ENCODE results near the gene ATG10. TPM values are rescaled to one million over a fixed set of nuclear protein-coding genes. Genes with fewer than 3 reads are reported as not detected.

Gene ATG10
- total and polyA plus RNA-seq, 2 of the 8 experiments (the other 6 are each of a cell fraction or from before 2014, with no cell fraction given): 3.7 to 8.8 TPM

GRCh38 chr5:82291420-82291819 lies 319.6 kb downstream of the ATG10 start:
- no peaks in the 10 kb centered on the region for H3K36me3 ChIP-seq (ENCODE audit: control insufficient read depth in 2 of 4, insufficient read depth in 4 of 4, low read length in 3 of 4)
- H4K91ac ChIP-seq (replicated peaks; ENCODE audit: insufficient read length, low read length): no peak overlapping the region
- peaks cover 0 to 1% (median 0%) of the 10 kb centered on the region in 4 experiments; a peak in 4 of 7 replicates for H3K27me3 ChIP-seq (replicated peaks in 1 of 4; ENCODE audit: control insufficient read depth in 3 of 4, extremely low read depth in 1 of 4, insufficient read depth in 3 of 4, low read length in 3 of 4)
- no peak overlapping the region for H3K14ac ChIP-seq (ENCODE audit: insufficient read length)
- 0 out of 2 replicates have a peak, but pooled peaks cover 2% of the 10 kb centered on the region for H3K23me2 ChIP-seq (ENCODE audit: low read depth, low read length)
- H3K4me3 ChIP-seq (ENCODE audit: extremely low read depth in 1 of 4, insufficient read depth in 2 of 4, low read depth in 3 of 4, low read length in 4 of 4): no peak overlapping the region
- H3K9me3 ChIP-seq (ENCODE audit: insufficient read depth in 2 of 2, low read depth in 1 of 2, low read length in 1 of 2): no peaks in the 10 kb centered on the region
- no peak overlapping the region for H2AFZ ChIP-seq (ENCODE audit: low read length)
- no peaks in the 10 kb centered on the region for H4K20me1 ChIP-seq (replicated peaks in 1 of 2; ENCODE audit: control insufficient read depth in 1 of 2, insufficient read depth in 2 of 2, low read length in 2 of 2)
- no peak overlapping the region for H2BK20ac ChIP-seq (ENCODE audit: low read length)
- no peak overlapping the region for H4K5ac ChIP-seq (ENCODE audit: insufficient read length, low read depth, low read length)
- POLR2A ChIA-PET (ENCODE audit: partially characterized antibody): interaction anchor here (6.0 to 7.6 kb wide), 2 partner anchors 12 to 17 kb away, joined by 55 to 120 read pairs; partner anchors contain the start of gene RPS23
- no peak overlapping the region for H2BK15ac ChIP-seq (ENCODE audit: low read length)
- H3K23ac ChIP-seq (ENCODE audit: insufficient read length): no peak overlapping the region
- H3K18ac ChIP-seq (ENCODE audit: extremely low read depth, low read length): no peak overlapping the region
- WGBS, 2 experiments (ENCODE audit: extremely low coverage in 1 of 2, insufficient coverage in 1 of 2, insufficient read length in 1 of 2, insufficient replicate concordance in 2 of 2, low coverage in 1 of 2, low lambda C conversion rate in 2 of 2, missing lambda C conversion rate in 1 of 2): 84% methylated on average over 2 of the region's 2 CpGs; no CpG with 5 or more reads in 1 of the 2 experiments
- H3K4ac ChIP-seq (replicated peaks; ENCODE audit: insufficient read length, low read depth, low read length): no peak overlapping the region
- DNase-seq (ENCODE audit: low read depth in 1 of 2, low spot score in 2 of 2) (no peak), FAIRE-seq (no peak)
- CTCF ChIA-PET (ENCODE audit: partially characterized antibody): interaction anchor here (1.0 to 2.3 kb wide), 3 partner anchors 16 to 33 kb away, joined by 3 to 11 read pairs (median 4); no protein-coding TSS in a partner anchor
- H2BK12ac ChIP-seq (ENCODE audit: low read depth, low read length): no peak overlapping the region
- no peak overlapping the region for H3K27ac ChIP-seq (ENCODE audit: low read depth, low read length)
- no peak overlapping the region for H3K4me2 ChIP-seq (ENCODE audit: insufficient read depth in 1 of 2, low read depth in 2 of 2, low read length in 2 of 2)
- no peak overlapping the region for H3K56ac ChIP-seq (replicated peaks; ENCODE audit: insufficient read length, low read depth, low read length)
- no peaks in the 10 kb centered on the region; the same call in 1 of the 2 replicates for H3K79me1 ChIP-seq (ENCODE audit: low read depth, low read length)
- H3K9ac ChIP-seq (replicated peaks in 1 of 4; ENCODE audit: extremely low read depth in 1 of 4, low read depth in 3 of 4, low read length in 3 of 4): no peak overlapping the region; a peak in 1 of 7 replicates
- peaks cover 8 to 18% (median 12%) of the 10 kb centered on the region in 4 experiments; a peak in 6 of 7 replicates for H3K4me1 ChIP-seq (replicated peaks in 1 of 4; ENCODE audit: control insufficient read depth in 3 of 4, insufficient read depth in 4 of 4, low read length in 3 of 4)
- H2AK5ac ChIP-seq (ENCODE audit: low read depth, low read length): no peak overlapping the region
- no peak overlapping the region for H2BK5ac ChIP-seq (ENCODE audit: low read depth, low read length)
- H3K79me2 ChIP-seq (ENCODE audit: control insufficient read depth in 1 of 2, insufficient read depth in 2 of 2, low read length in 2 of 2): no peaks in the 10 kb centered on the region
- H4K8ac ChIP-seq (ENCODE audit: extremely low read depth, insufficient read depth, low read length): no peak overlapping the region
- no peak overlapping the region for H2BK120ac ChIP-seq (replicated peaks; ENCODE audit: low read depth, low read length)
- TF ChIP-seq POLR2AphosphoS5 (IDR thresholded peaks at IDR 0.05; ENCODE audit: low read depth, low read length) (no peak), CTBP2 (IDR thresholded peaks at IDR 0.05; ENCODE audit: borderline replicate concordance, insufficient read depth, insufficient read length, low read length) (no peak), HDAC6 (IDR thresholded peaks at IDR 0.05; ENCODE audit: low read depth, low read length) (no peak), TBP (IDR thresholded peaks at IDR 0.05; ENCODE audit: low read depth, low read length) (no peak), PHF8 (conservative IDR thresholded peaks at IDR 0.05; ENCODE audit: low read depth, low read length) (no peak), YY1 (IDR thresholded peaks at IDR 0.05; ENCODE audit: low read depth, low read length) (no peak), SIRT6 (IDR thresholded peaks at IDR 0.05; ENCODE audit: low read length) (no peak), E2F6 (IDR thresholded peaks at IDR 0.05) (no peak), ZNF274 (IDR thresholded peaks at IDR 0.05; ENCODE audit: borderline replicate concordance, extremely low read depth, low read length) (no peak), CREB1 (IDR thresholded peaks at IDR 0.05) (no peak), TAF7 (optimal IDR thresholded peaks at IDR 0.05; ENCODE audit: borderline replicate concordance, low read depth, low read length) (no peak), ATF3 (IDR thresholded peaks at IDR 0.05; ENCODE audit: insufficient read depth, low read depth, low read length) (no peak), SIN3A (conservative IDR thresholded peaks at IDR 0.05 in 1 of 2, IDR thresholded peaks at IDR 0.05 in 1 of 2; ENCODE audit: low read depth in 1 of 2, low read length in 2 of 2) (no peak)

Data from H1 (cell line).